ENCODE measurements around the gene PALLD.
"Not testable (repeated sequence)": the region's sequence is repeated elsewhere in the genome, so short reads cannot be mapped to it uniquely, and the experiment has no call there.

- not testable (repeated sequence) for TF ChIP-seq CTCF, POLR2A (IDR thresholded peaks at IDR 0.05)
These were observed 230.3 kb downstream of the PALLD start for GRCh38 chr4:168727181-168727580.
